ENCODE results near the gene TMEM108.

DNA sequence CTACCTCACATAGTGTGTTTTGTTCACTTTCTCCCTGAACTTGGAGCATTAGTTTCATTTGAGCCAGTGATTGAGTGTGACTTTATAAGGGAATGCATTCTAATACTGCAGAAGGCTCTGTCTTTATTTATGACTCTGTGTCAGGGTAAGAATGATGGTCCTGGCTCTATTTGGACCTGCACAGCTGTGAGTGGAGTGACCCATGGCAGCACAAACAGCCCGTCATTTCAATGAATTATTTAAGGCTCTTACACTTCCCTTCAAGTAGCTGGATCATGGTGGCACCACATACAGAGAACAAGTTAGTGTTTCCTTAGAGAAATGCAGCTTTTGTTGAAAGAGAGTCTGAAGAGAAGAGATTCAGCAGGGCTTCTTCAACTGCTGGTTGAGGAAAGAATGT, 16.4 kb downstream of the TMEM108 start:
- TF ChIP-seq, protein P1, sequence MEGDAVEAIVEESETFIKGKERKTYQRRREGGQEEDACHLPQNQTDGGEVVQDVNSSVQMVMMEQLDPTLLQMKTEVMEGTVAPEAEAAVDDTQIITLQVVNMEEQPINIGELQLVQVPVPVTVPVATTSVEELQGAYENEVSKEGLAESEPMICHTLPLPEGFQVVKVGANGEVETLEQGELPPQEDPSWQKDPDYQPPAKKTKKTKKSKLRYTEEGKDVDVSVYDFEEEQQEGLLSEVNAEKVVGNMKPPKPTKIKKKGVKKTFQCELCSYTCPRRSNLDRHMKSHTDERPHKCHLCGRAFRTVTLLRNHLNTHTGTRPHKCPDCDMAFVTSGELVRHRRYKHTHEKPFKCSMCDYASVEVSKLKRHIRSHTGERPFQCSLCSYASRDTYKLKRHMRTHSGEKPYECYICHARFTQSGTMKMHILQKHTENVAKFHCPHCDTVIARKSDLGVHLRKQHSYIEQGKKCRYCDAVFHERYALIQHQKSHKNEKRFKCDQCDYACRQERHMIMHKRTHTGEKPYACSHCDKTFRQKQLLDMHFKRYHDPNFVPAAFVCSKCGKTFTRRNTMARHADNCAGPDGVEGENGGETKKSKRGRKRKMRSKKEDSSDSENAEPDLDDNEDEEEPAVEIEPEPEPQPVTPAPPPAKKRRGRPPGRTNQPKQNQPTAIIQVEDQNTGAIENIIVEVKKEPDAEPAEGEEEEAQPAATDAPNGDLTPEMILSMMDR (IDR thresholded peaks at IDR 0.05), result no peak
- no peak for TF ChIP-seq POLR2A (IDR thresholded peaks at IDR 0.05)
